KMS-11 (cell line): ENCODE measurements around the gene FOXP1.

Experiments
- H2AFZ ChIP-seq: fragments of 200-600 bp; sonication (generic); 2 replicates; pipeline ENCODE4 v1.6.1; 2016; ENCODE audit warnings: antibody characterized with exemption, mixed run types, low read depth
- H3K27ac ChIP-seq: fragments of 200-600 bp; sonication (generic); 2 replicates; pipeline ENCODE4 v1.6.1; 2016; ENCODE audit warnings: mild to moderate bottlenecking, mixed run types
- H3K27me3 ChIP-seq: fragments of 200-600 bp; sonication (generic); 2 replicates; pipeline ENCODE4 v1.6.1; 2017; ENCODE audit warnings: mild to moderate bottlenecking, low read depth, mixed run types, moderate library complexity; ENCODE audit not compliant: insufficient read depth
- H3K36me3 ChIP-seq: fragments of 200-600 bp; sonication (generic); 2 replicates; pipeline ENCODE4 v1.6.1; 2017; ENCODE audit warnings: mild to moderate bottlenecking, mixed run types; ENCODE audit not compliant: insufficient read depth
- H3K4me1 ChIP-seq: fragments of 200-600 bp; sonication (generic); 2 replicates; pipeline ENCODE4 v1.6.1; 2016; ENCODE audit warnings: mild to moderate bottlenecking, low read depth, mixed run types; ENCODE audit not compliant: poor library complexity, severe bottlenecking
- H3K4me2 ChIP-seq: fragments of 200-600 bp; sonication (generic); 2 replicates; pipeline ENCODE4 v1.7.0; 2016; ENCODE audit warnings: mild to moderate bottlenecking, mixed run types
- H3K4me3 ChIP-seq: fragments of 200-600 bp; sonication (generic); IDR thresholded peaks from 2 replicates; pipeline ENCODE4 v1.6.1; 2017; ENCODE audit warnings: low read depth, low read length, mixed read lengths; ENCODE audit not compliant: insufficient read depth
- H3K79me2 ChIP-seq: fragments of 200-600 bp; sonication (generic); 2 replicates; pipeline ENCODE4 v1.6.1; 2016; ENCODE audit warnings: low read depth, mixed run types; ENCODE audit not compliant: insufficient read depth
- H3K9ac ChIP-seq: fragments of 200-600 bp; sonication (generic); 2 replicates; pipeline ENCODE4 v1.6.1; 2016; ENCODE audit warnings: mild to moderate bottlenecking, mixed run types
- H4K20me1 ChIP-seq: fragments of 200-600 bp; sonication (generic); 2 replicates; pipeline ENCODE4 v1.6.1; 2016; ENCODE audit warnings: mild to moderate bottlenecking, mixed run types; ENCODE audit not compliant: insufficient read depth
- CTCF ChIP-seq: fragments of 200-600 bp; sonication (generic); conservative IDR thresholded peaks from 2 replicates; pipeline ENCODE4 v1.6.1; 2017; ENCODE audit warnings: low read depth, mild to moderate bottlenecking, antibody characterized with exemption, low read length, moderate library complexity, mixed read lengths

Gene FOXP1

GRCh38 chr3:71177375-71177774 lies 406.2 kb downstream of the FOXP1 start:
- H3K27ac ChIP-seq = no peak overlapping the region
- no peaks in the 10 kb centered on the region for H4K20me1 ChIP-seq
- H3K36me3 ChIP-seq = no peaks in the 10 kb centered on the region
- TF ChIP-seq CTCF = no peak
- no peak overlapping the region for H2AFZ ChIP-seq
- no peaks in the 10 kb centered on the region for H3K27me3 ChIP-seq
- H3K4me1 ChIP-seq = no peaks in the 10 kb centered on the region
- H3K79me2 ChIP-seq = no peaks in the 10 kb centered on the region
- no peak overlapping the region for H3K9ac ChIP-seq
- no peak overlapping the region for H3K4me2 ChIP-seq
- no peak overlapping the region for H3K4me3 ChIP-seq

- no peak for TF ChIP-seq CTCF
- Histone ChIP-seq H3K4me3 (no peak overlapping the region), H3K27ac (no peak overlapping the region), H3K4me2 (no peak overlapping the region), H3K36me3 (no peaks in the 10 kb centered on the region), H4K20me1 (no peaks in the 10 kb centered on the region), H3K9ac (no peak overlapping the region), H2AFZ (no peak overlapping the region), H3K4me1 (no peaks in the 10 kb centered on the region), H3K27me3 (no peaks in the 10 kb centered on the region), H3K79me2 (no peaks in the 10 kb centered on the region)
Observed at GRCh38 chr3:71176366-71176765, 407.2 kb downstream of the FOXP1 start.

- Histone ChIP-seq H3K9ac (no peak overlapping the region), H3K79me2 (no peaks in the 10 kb centered on the region), H3K36me3 (no peaks in the 10 kb centered on the region), H3K4me3 (no peak overlapping the region), H3K4me1 (no peaks in the 10 kb centered on the region), H3K27me3 (no peaks in the 10 kb centered on the region), H3K4me2 (no peak overlapping the region), H2AFZ (no peak overlapping the region), H3K27ac (no peak overlapping the region), H4K20me1 (no peaks in the 10 kb centered on the region)
- no peak for TF ChIP-seq CTCF
Observed at GRCh38 chr3:71175691-71176365, 407.7 kb downstream of the FOXP1 start.

- H2AFZ ChIP-seq = no peak overlapping the region
- no peaks in the 10 kb centered on the region for H3K36me3 ChIP-seq
- peaks cover 7% of the 10 kb centered on the region for H3K4me1 ChIP-seq
- no peak overlapping the region for H3K4me3 ChIP-seq
- no peak overlapping the region for H3K4me2 ChIP-seq
- H3K27me3 ChIP-seq = no peaks in the 10 kb centered on the region
- H4K20me1 ChIP-seq = no peaks in the 10 kb centered on the region
- H3K79me2 ChIP-seq = no peaks in the 10 kb centered on the region
- H3K27ac ChIP-seq = no peak overlapping the region
- no peak overlapping the region for H3K9ac ChIP-seq
- TF ChIP-seq CTCF = no peak
Observed at GRCh38 chr3:71172951-71173350, 410.6 kb downstream of the FOXP1 start.
